Liver (tissue), 9 donors: ENCODE measurements around the gene DPEP3. TPM values are rescaled to one million over a fixed set of nuclear protein-coding genes. Genes with fewer than 3 reads are reported as not detected.
A peak's percentile ranks its signal among the peaks of the same experiment; 100 is the strongest.

ENCODE experiments used
- DNase-seq: peaks from one replicate; pipeline ENCODE4 v3.0.0-alpha.2; 2017; ENCODE audit warnings: low spot score
- H3K27ac ChIP-seq, 2 donors: one replicate each; pipeline ENCODE4 v1.7.0; 2013; ENCODE audit warnings: inconsistent platforms in 2 of 2, low read length in 2 of 2, control low read depth in 1 of 2, low read depth in 1 of 2, mild to moderate bottlenecking in 1 of 2
- H3K27me3 ChIP-seq, 4 donors: one replicate each; pipeline versions ENCODE4 v1.6.1 to v1.7.0; 2013; ENCODE audit warnings: low read length in 3 of 4, inconsistent platforms in 1 of 4, mild to moderate bottlenecking in 1 of 4, moderate library complexity in 1 of 4; ENCODE audit not compliant: control insufficient read depth in 4 of 4, insufficient read depth in 4 of 4
- H3K36me3 ChIP-seq, 4 donors: one replicate each; pipeline versions ENCODE4 v1.6.1 to v1.7.0; 2013; ENCODE audit warnings: low read length in 3 of 4, mild to moderate bottlenecking in 3 of 4, low read depth in 1 of 4, moderate library complexity in 1 of 4; ENCODE audit not compliant: control insufficient read depth in 4 of 4, insufficient read depth in 3 of 4
- H3K4me1 ChIP-seq, 4 donors: one replicate each; pipeline versions ENCODE4 v1.6.1 to v1.7.0; 2013; ENCODE audit warnings: low read length in 3 of 4, mild to moderate bottlenecking in 3 of 4, moderate library complexity in 1 of 4; ENCODE audit not compliant: control insufficient read depth in 4 of 4, insufficient read depth in 4 of 4
- H3K4me3 ChIP-seq, 3 donors: one replicate each; pipeline versions ENCODE4 v1.6.1 to v1.7.0; 2013; ENCODE audit warnings: low read length in 3 of 3, control low read depth in 1 of 3, low read depth in 1 of 3, mild to moderate bottlenecking in 1 of 3
- H3K9ac ChIP-seq, 2 donors: one replicate each; pipeline ENCODE4 v1.7.0; 2013; ENCODE audit warnings: low read length in 2 of 2, mild to moderate bottlenecking in 2 of 2, moderate library complexity in 2 of 2, control low read depth in 1 of 2, low read depth in 1 of 2
- H3K9me3 ChIP-seq, 4 donors: one replicate each; pipeline versions ENCODE4 v1.6.1 to v1.7.0; 2013; ENCODE audit warnings: low read length in 3 of 4; ENCODE audit not compliant: control insufficient read depth in 4 of 4
- ATF3 ChIP-seq: IDR thresholded peaks from 2 replicates; pipeline ENCODE4 v1.6.1; 2016; ENCODE audit warnings: antibody characterized with exemption
- CTCF ChIP-seq: fragments of 150-350 bp; IDR thresholded peaks from 2 replicates; pipeline ENCODE4 v1.5.1; 2017; ENCODE audit warnings: improper control_type of control experiment, low read depth, low read length; ENCODE audit not compliant: missing input control
- FOXA1 ChIP-seq: IDR thresholded peaks from 2 replicates; pipeline ENCODE4 v1.6.1; 2016; ENCODE audit warnings: antibody characterized with exemption
- FOXA2 ChIP-seq: IDR thresholded peaks from 2 replicates; pipeline ENCODE4 v1.6.1; 2016; ENCODE audit warnings: antibody characterized with exemption
- GABPA ChIP-seq, 2 donors: IDR thresholded peaks in 1 of 2; conservative IDR thresholded peaks in 1 of 2; 2 replicates each; pipeline ENCODE4 v1.6.1; 2016; ENCODE audit warnings: antibody characterized with exemption in 2 of 2, mild to moderate bottlenecking in 1 of 2, moderate library complexity in 1 of 2
- HNF4A ChIP-seq, 2 donors: conservative IDR thresholded peaks; 2 replicates each; pipeline ENCODE4 v1.6.1; 2016; ENCODE audit warnings: antibody characterized with exemption in 2 of 2, mild to moderate bottlenecking in 2 of 2
- HNF4G ChIP-seq: IDR thresholded peaks from 2 replicates; pipeline ENCODE4 v1.6.1; 2016; ENCODE audit warnings: antibody characterized with exemption
- JUND ChIP-seq, 2 donors: IDR thresholded peaks; 2 replicates each; pipeline ENCODE4 v1.6.1; 2016; ENCODE audit warnings: antibody characterized with exemption in 2 of 2
- MAX ChIP-seq: IDR thresholded peaks from 2 replicates; pipeline ENCODE4 v1.6.1; 2016; ENCODE audit warnings: antibody characterized with exemption
- NR2F2 ChIP-seq: IDR thresholded peaks from 2 replicates; pipeline ENCODE4 v1.6.1; 2016; ENCODE audit warnings: antibody characterized with exemption
- RAD21 ChIP-seq, 2 donors: IDR thresholded peaks; 2 replicates each; pipeline ENCODE4 v1.6.1; 2016; ENCODE audit warnings: antibody characterized with exemption in 2 of 2, mild to moderate bottlenecking in 2 of 2
- REST ChIP-seq: IDR thresholded peaks from 2 replicates; pipeline ENCODE4 v1.6.1; 2016; ENCODE audit warnings: antibody characterized with exemption, mild to moderate bottlenecking
- RXRA ChIP-seq, 2 donors: IDR thresholded peaks; 2 replicates each; pipeline ENCODE4 v1.6.1; 2017 to 2018; ENCODE audit warnings: antibody characterized with exemption in 2 of 2, mild to moderate bottlenecking in 1 of 2
- SP1 ChIP-seq: IDR thresholded peaks from 2 replicates; pipeline ENCODE4 v1.6.1; 2018; ENCODE audit warnings: antibody characterized with exemption, mild to moderate bottlenecking
- TAF1 ChIP-seq: conservative IDR thresholded peaks from 2 replicates; pipeline ENCODE4 v1.6.1; 2016; ENCODE audit warnings: antibody characterized with exemption, mild to moderate bottlenecking
- YY1 ChIP-seq: IDR thresholded peaks from 2 replicates; pipeline ENCODE4 v1.6.1; 2016; ENCODE audit warnings: antibody characterized with exemption, mild to moderate bottlenecking
- ZBTB33 ChIP-seq: IDR thresholded peaks from 2 replicates; pipeline ENCODE4 v1.6.1; 2016; ENCODE audit warnings: antibody characterized with exemption
- whole genome bisulfite sequencing: extraction: QIAGEN DNeasy Blood & Tissue Kit; methylation state at CpG from one replicate; pipeline ENCODE4 v1.1.7; 2013; 5-methylcytosine and 5-hydroxymethylcytosine counted together
- polyA plus RNA-seq, 2 donors: library from polyadenylated mRNA; stranded (reverse) in 1 of 2; unstranded in 1 of 2; fragments of 200-250 nt in 1 of 2; fragments of >200 nt in 1 of 2; fragmentation: Nextera tagmentation in 1 of 2; extraction: Ambion mirVana in 1 of 2; gene quantifications; one replicate each; pipeline versions ENCODE4 v1.2.1 to v1.2.3, GENCODE V29; 2013 to 2015
- total RNA-seq, 2 donors: library from RNA; depleted of rRNA; stranded (reverse); fragments of >200 nt; gene quantifications; one replicate each; pipeline ENCODE4 v1.2.3, GENCODE V29; 2014
- donor health status: healthy.
- donor health status: healthy.
- donor health status: healthy.
- donor health status: healthy.
- donor health status: healthy.

Gene DPEP3
- total and polyA plus RNA-seq, 4 donors, result 0.08 to 0.37 (median 0.22) TPM; not detected in 1

- TF ChIP-seq HNF4A (conservative IDR thresholded peaks at IDR 0.05) (peak; percentile 85 to 88), FOXA1 (no peak), RXRA (IDR thresholded peaks at IDR 0.05) (peak; percentile 72 to 85), NR2F2 (peak; percentile 93), SP1 (peak; percentile 78), MAX (no peak), HNF4G (peak; percentile 63), FOXA2 (peak; percentile 3), GABPA (IDR thresholded peaks at IDR 0.05 in 1 of 2, conservative IDR thresholded peaks at IDR 0.05 in 1 of 2) (no peak), TAF1 (no peak), CTCF (no peak)
- Histone ChIP-seq H3K9me3 (no peaks in the 10 kb centered on the region), H3K4me3 (peak overlapping the region; percentile 59 to 72 (median 62)), H3K27ac (peak overlapping the region; percentile 71 to 85), H3K36me3 (peaks cover 12 to 33% (median 15%) of the 10 kb centered on the region in 4 donors), H3K4me1 (peaks cover 9 to 55% (median 36%) of the 10 kb centered on the region in 4 donors), H3K9ac (no peak overlapping the region), H3K27me3 (no peaks in the 10 kb centered on the region)
- peak; percentile 57 for DNase-seq
- 34% methylated on average over 6 of the region's 6 CpGs for WGBS
These were observed 37.1 kb downstream of the DPEP3 start for GRCh38 chr16:67943256-67943618.

GRCh38 chr16:67942510-67943255 lies 37.6 kb downstream of the DPEP3 start:
- peaks cover 10 to 29% (median 15%) of the 10 kb centered on the region in 4 donors for H3K36me3 ChIP-seq
- no peak overlapping the region for H3K9ac ChIP-seq
- 49% methylated on average over 27 of the region's 27 CpGs for WGBS
- no peaks in the 10 kb centered on the region for H3K27me3 ChIP-seq
- no peak for DNase-seq
- no peaks in the 10 kb centered on the region for H3K9me3 ChIP-seq
- TF ChIP-seq FOXA2, result no peak
- TF ChIP-seq NR2F2, result no peak
- TF ChIP-seq ZBTB33, result no peak
- no peak for TF ChIP-seq TAF1
- TF ChIP-seq RAD21 (IDR thresholded peaks at IDR 0.05), result peak in 1 of 2 donors; percentile 26
- no peak for TF ChIP-seq RXRA (IDR thresholded peaks at IDR 0.05)
- TF ChIP-seq SP1, result no peak
- no peak for TF ChIP-seq CTCF
- TF ChIP-seq FOXA1, result no peak
- TF ChIP-seq REST, result peak; percentile 84
- TF ChIP-seq YY1, result no peak
- TF ChIP-seq GABPA (IDR thresholded peaks at IDR 0.05 in 1 of 2, conservative IDR thresholded peaks at IDR 0.05 in 1 of 2), result no peak
- TF ChIP-seq JUND (IDR thresholded peaks at IDR 0.05), result no peak
- TF ChIP-seq MAX, result no peak
- TF ChIP-seq HNF4A (conservative IDR thresholded peaks at IDR 0.05), result no peak
- TF ChIP-seq HNF4G, result no peak
- TF ChIP-seq ATF3, result no peak
- peak overlapping the region; percentile 29 to 72 (median 59) for H3K4me3 ChIP-seq
- peaks cover 9 to 55% (median 36%) of the 10 kb centered on the region in 4 donors for H3K4me1 ChIP-seq
- H3K27ac ChIP-seq, result peak overlapping the region; percentile 71 to 85
